ENCODE data around the gene POM121L12. TPM values are rescaled to one million over a fixed set of nuclear protein-coding genes. Genes with fewer than 3 reads are reported as not detected.
A peak's percentile ranks its signal among the peaks of the same experiment; 100 is the strongest.

Gene POM121L12
- not detected for polyA plus RNA-seq (ENCODE audit: insufficient read length in 10 of 10)
- long read RNA-seq, donor 1 = 0 reads
- long read RNA-seq, donor 2 = 0 reads
- long read RNA-seq, donor 3 = 0 reads
- long read RNA-seq, donor 4 = 0 reads
- long read RNA-seq, donor 5 = 0 reads
- long read RNA-seq, donor 6 = 0 reads
- long read RNA-seq, donor 7 = 0 reads
- long read RNA-seq, donor 8 = 0 reads
- long read RNA-seq, donor 9 = 0 reads

DNA sequence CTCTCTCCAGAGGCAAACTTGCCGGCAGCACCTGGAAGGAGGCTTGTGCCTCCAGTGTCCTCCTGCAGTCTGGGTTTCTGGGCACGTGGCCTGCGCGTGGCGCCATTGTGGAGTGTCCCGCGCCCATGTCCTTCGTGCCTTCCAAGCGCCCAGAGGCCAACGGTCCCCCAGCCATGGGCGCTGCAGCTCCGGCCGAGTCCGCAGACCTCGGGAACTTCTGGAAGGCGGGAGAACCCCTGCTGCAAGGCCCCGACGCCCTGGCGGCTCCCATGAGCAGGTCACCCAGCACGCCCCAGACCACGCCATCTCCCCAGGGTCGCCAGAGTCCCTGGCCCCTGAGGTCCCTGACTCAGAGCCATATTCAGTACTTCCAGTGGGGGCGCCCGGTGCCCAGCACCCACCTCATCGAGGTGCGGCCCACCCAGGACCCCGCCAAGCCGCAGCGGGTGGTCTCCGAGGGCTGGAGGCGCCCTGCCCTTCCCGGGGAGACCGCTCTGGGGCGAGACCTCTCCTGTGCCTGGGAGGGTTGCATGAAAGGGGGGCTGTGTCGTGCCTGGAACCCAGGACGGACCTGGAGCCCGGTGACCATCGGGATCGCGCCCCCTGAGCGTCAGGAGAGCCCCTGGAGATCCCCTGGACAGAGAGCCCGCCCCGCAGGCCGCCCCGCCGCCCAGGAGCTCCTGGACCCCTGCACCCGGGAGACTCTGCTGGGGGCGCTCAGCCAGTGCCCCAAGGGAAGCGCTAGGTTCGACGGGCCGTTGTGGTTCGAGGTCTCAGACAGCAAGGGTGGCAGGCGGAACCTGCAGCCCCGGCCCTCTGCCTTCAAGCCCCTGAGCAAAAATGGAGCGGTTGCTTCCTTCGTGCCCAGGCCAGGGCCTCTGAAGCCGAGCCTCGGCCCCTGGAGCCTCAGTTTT, at the start of gene POM121L12:
POM121L12 (plus strand) TSS at position 135 of the 914 bp plus-strand sequence; CDS start at position 174, 39 bp downstream.
- DNase-seq = no peak

DNA sequence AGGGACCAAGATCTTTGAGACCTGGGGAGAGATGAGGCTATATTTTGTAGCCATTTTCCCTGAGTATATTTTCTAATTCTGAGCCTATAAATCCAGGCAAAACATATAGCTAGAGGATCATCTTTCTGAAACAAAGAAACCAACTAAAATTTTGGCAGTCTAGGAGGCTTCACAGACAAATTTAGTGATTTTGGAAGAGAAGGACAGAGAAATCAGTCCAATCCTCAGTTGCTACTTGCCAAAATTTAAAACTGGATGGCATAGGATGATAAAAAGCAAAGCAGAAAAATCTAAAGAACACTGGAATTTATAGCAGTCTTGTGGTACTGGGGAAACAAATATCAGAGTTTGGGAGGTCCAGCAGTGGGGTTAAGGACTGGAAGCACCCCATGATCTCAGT, 43.4 kb upstream of the POM121L12 start:
- peak in 2 of 3 donors; percentile 0 to 28 for DNase-seq

DNA sequence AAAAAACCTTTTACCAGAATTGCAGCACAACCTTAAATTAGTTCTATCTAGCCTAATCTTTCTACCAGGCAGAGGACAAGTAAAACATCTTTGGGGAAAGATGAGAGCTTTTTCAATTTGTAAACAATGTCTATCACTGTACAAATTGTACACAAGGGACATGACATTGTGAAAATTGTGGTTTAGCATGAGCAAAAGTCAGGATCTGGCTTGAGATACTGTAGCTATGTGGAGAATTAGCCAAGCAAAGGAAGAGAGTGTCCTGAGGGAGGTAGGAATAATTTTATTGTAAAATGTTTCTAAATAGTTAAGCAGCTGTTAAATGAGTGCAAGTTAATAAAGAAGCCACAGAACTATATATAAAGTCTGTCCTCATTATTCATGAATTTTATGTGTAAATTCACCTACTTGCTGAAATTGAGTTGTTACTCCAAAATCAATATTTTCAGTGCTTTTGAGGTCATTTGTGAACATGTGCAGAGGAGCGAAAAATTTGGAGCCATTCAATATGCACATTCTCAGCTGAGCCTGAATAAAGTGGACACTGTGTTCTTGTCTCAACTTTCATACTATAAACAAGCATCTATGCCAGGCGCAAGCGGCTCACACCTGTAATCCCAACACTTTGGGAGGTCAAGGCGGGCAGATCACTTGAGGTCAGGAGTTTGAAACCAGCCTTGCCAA, 42.8 kb upstream of the POM121L12 start:
- DNase-seq = peak; percentile 12 to 68 (median 25)

DNA sequence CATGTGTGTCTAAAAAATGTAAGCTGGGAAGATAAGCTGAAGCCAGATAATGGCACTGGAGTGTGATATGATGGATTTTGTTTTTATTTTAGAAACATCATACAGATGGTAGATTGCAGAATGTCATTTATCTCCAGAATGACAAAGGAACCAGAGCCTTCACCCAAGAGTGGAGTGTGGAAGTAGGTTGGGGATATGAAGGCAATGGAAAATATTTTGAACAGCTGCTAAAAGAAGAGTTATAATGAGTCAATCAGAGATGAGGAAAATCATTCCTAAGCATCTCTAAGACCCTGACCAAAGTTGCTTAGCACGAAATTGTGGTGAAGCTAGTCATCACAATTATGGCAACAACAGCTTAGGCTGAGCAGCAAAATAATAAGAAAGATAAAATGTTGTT, 39.8 kb upstream of the POM121L12 start:
- no peak for DNase-seq

DNA sequence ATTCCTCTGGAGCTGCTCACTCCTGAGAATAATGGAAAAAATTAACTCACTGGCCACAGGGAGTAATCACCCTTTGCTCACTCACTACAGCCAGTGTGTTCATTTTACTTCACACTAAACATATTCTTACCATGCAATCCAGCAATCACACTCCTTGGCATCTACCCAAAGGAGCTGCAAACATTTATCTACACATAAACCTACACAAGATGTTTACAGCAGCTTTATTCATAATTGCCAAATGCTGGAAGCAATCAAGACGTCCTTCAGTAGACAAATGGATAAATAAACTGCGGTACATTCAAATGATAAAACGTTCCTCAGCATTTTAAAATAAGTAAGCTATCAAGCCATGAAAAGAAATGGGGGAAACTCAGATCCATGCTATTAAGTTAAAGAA, 34.2 kb upstream of the POM121L12 start:
- DNase-seq = peak; percentile 0 to 32 (median 11)

DNA sequence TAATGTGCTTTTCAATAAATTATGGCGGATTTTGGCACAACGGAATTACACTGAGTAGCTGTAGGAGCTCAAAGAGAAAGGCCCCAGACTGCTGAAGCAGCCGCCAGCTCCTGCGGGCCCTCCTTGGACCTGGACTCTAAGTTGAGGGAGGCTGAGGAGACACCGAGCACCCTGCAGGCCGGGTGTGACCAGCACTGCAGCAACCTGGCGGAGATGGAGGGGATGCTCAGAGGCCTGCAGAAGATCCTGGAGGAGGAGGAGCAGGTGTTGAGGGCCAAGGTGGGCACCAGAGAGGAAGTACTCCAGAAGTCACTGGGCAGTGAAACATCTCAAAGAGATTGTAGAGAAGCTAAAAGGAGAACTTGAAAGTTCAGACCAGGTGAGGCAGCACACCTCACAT, 33.0 kb upstream of the POM121L12 start:
- no peak for DNase-seq

DNA sequence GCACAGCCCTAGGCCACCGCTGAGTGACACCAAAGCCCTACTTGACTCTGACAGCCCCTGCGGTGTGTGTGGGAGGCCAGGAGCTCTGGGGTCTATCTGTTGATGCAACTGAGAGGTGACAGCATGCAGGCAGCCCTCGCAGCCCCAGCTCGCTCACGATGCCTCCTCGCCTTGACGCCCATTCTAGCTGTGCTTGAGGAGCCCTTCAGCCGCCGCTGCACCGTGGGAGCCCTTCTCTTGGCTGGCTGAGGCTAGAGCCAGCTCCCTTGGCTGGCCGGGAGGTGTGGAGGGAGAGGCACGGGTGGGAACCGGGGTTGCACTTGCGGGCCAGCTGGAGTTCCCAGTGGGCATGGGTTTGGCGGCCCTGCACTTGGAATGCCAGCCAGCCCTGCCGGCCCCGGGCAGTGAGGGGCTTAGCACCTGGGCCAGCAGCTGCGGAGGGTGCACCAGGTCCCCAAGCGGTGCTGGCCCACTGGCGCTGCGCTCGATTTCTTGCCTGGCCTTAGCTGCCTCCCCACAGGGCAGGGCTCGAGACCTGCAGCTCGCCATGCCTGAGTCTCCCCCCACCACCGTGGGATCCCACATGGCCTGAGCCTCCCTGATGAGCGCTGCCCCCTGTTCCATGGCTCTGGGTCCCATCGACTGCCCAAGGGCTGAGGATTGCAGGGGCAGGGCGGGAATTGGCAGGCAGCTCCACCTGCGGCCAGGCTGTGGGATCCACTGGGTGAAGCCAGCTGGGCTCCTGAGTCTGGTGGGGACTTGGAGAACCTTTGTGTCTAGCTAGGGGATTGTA, 31.6 kb upstream of the POM121L12 start:
- no peak for DNase-seq

DNA sequence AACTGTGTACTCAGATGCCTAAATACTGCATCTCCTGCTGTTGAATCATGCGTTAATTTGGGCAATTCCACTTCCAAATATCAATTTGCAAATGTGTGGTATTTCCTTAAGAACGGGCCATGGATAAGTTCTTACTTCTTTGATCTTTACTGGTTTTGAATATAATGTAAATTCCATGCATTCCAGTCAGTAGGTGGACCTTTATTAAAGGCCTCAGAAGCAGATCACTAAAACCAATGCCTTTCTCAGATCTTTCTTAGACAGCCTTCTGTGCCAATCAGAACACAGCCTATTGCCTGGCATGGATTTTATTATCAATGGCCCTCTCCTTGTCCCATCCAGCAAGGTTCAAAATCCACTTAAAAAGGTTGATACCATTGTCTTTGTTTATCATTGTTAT, 21.5 kb upstream of the POM121L12 start:
- no peak for DNase-seq

DNA sequence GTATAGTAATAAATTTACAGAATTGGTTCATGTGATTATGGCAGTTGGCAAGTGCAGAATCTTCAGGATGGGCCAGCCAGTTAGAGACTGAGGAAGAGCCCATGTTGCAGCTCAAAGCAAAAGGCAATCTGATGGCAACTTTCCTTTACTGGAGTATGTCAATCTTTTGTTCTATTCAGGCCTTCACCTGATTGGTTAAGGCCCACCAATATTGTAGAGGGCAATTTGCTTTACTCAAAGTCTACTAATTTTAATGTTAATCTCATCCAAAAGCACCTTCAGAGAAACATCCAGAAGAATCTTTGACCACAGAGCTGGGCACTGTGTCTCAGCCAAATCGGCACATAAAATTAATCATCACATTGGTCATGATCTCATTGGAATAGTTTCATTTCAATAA, 20.0 kb upstream of the POM121L12 start:
- no peak for DNase-seq

DNA sequence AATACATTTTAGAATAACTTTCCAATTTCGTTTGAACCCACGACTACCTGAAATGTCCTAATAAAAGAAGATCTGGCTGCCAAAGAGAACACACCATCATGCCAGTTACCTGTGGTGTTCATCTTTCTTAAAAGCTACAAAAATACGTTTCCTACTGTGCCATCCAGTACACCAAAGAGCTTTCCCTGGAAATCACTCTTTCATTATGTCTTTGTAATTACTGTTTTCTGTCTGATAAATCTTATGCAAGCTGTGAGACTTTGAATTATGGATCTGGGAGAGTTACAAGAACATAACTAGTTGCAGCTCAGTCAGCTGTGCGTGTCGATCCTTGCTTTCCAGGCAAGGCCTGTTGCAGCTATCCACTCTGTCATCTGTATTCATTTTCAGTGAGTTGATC, 12.5 kb upstream of the POM121L12 start:
- DNase-seq = no peak

DNA sequence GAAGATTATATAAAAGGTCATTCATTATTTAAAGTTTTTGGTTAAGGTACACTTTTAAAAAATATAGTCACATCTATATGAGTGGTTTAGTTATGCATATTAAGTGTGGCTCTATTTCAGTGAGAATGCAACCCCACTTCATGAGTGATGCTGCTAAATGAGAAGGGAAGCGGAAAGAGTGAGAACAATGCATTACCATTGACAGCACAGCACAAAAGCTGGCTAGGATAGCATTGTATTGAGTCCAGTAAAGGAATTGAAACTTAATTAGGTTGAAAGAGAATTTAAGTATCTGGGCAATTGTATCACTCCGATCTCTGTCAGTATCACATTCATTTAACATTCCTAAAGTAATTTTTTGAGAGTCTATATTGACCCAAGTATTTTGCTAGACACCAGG, 13.2 kb downstream of the POM121L12 start:
- no peak for DNase-seq

DNA sequence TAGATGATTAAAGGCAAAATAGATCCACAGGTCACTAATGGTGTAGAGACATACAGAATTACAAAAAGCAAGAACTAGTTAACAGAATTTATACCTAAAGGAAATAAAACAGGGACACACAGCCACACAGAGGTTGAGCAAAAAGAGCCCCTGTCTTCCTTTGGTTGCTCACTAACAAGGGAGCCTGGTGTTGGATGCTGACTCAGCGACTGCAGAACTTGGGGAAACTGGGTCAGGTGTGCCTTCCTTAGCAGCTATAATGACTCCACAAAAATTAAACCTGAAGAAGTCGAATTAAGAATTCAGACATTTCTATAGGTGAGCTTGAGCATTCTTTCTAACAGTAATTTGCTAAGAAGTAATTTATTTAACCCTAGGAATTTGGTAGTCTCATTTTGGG, 15.0 kb downstream of the POM121L12 start:
- no peak for DNase-seq

DNA sequence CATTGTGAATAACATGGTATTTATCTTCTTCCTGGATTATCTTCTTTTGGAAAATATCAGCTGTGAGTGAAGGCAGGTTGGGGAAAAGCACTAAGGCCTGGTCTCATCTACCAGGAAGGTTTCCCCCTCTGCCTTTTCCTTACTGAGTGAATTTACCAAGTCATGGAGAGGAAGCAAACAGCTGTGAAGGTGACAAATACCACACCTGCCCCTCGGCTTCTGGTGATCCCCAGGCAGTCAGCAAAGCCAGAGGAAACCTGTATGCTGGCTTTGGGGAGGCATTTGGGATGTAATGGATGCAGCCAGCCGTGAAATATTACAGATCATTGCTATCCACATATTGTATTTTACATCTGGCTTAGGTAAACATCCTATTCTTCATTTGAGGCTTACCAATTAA, 24.2 kb downstream of the POM121L12 start:
- no peak for DNase-seq

DNA sequence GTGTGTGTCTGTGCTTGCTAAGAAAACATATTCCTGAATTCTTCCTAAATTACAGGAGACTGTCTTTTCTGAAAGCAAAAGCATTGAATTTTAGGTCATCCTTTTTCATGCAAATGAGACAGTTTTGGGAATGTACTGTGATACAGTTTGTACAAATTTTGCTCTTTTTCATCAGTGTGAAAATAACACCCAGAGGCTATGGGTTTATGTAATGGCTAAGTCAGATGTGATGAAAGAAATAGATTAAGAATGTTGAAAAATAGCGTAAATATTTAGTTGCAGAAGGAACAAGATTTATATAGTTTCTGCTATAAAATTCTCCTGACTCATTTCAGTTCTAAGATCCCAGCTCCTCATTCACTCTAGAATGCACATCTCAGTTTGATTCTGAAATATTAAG, 24.6 kb downstream of the POM121L12 start:
- DNase-seq = no peak

DNA sequence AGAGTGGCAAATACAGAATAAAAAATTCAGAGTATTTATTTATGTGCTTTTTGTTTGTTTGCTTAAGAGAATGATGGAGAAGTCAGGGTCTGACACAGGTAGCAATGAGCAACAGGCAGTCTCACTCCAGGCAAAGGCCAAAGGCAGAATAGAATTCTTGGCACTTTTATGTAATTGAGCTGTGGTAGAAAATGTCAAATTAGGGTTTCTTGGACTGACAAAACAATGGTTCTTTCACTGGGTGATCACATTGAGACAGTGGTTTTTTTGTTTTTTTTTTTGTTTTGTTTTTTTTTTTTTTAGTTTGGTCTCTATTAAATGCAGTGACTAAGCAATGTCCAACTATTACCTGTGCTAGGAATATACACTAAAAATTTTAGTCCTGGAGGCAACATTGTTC, 27.4 kb downstream of the POM121L12 start:
- DNase-seq = no peak

DNA sequence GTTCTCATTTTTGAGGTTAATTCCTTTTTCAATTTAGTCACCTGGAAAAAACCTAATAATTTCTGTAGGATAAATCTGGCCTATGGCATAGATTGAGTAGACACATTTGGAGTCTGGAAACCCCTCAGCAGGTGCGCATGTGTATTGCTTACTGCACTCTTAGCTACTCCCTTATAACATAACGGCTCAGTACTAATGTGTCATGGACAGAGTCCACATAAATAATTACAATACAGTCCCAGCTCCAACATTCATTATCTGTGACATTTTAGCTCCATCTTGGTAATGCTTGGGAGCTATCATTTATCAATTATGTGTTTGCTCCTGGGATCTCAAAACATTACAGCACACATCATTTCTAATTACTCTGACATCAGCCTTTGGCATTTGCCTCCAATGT, 33.2 kb downstream of the POM121L12 start:
- DNase-seq = no peak

DNA sequence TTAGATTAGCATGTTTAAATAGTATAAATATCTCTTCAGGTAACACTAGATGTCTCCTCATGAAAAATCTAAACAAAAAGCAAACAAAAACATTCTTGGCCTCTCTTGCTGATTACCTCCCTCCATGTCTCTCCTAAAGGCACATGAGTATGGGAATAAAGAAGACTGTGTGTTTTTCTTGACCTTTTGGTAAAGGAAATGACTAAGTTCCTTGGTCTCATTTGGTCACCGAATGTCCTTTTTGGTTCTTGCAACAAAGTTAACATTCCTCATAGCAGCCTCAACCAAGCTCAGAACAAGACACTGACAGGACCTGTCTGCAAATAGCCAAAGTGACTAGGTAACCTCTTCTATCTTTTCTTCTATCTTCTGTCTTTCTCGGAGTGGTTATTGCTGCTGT, 35.5 kb downstream of the POM121L12 start:
- DNase-seq = no peak
